GM10248 (cell line): ENCODE measurements around the gene RIMBP2.

Source experiments
- CTCF ChIA-PET: fragments of 300-600 bp; sonication (Branson Sonifier 250); formaldehyde crosslinking; extraction: SDS; loops from one replicate; lab custom pipeline; 2021; ENCODE audit warnings: antibody characterized with exemption; lab: Yijun Ruan, JAX
- POLR2A ChIA-PET: fragments of 350-650 bp; sonication (Branson Sonifier 250); formaldehyde crosslinking; extraction: SDS; loops from one replicate; lab custom pipeline; 2020; ENCODE audit warnings: antibody characterized with exemption; lab: Yijun Ruan, JAX
- DNase-seq: peaks from one replicate; pipeline ENCODE4 v3.0.0; 2012; ENCODE audit errors: extremely low spot score
- CTCF ChIP-seq: IDR thresholded peaks from 2 replicates; pipeline ENCODE4 v1.5.1; 2012; ENCODE audit warnings: mild to moderate bottlenecking, low read depth; ENCODE audit errors: extremely low read depth, missing control alignments, control extremely low read depth

Gene RIMBP2

GRCh38 chr12:130457215-130457614, 258.9 kb downstream of the RIMBP2 start:
- ChIA-PET POLR2A (no interaction called here), CTCF (no interaction called here)
- DNase-seq: no peak
- TF ChIP-seq CTCF: no peak

- DNase-seq: no peak
- ChIA-PET POLR2A (no interaction called here), CTCF (no interaction called here)
- no peak for TF ChIP-seq CTCF
Observed at GRCh38 chr12:130456375-130457199, 259.5 kb downstream of the RIMBP2 start.

GRCh38 chr12:130455161-130455560, 260.9 kb downstream of the RIMBP2 start:
- TF ChIP-seq CTCF: no peak
- no peak for DNase-seq
- ChIA-PET POLR2A (interaction anchor here (0.6 kb wide), 1 partner anchor 356 kb away, joined by 10 read pairs; no protein-coding TSS in a partner anchor), CTCF (no interaction called here)

GRCh38 chr12:130454296-130454695, 261.8 kb downstream of the RIMBP2 start:
- DNase-seq: no peak
- CTCF ChIA-PET: no interaction called here
- POLR2A ChIA-PET: no interaction called here
- TF ChIP-seq CTCF: no peak

- no peak for DNase-seq
- CTCF ChIA-PET: no interaction called here
- TF ChIP-seq CTCF: no peak
- POLR2A ChIA-PET: no interaction called here
Observed at GRCh38 chr12:130452546-130452945, 263.6 kb downstream of the RIMBP2 start.

GRCh38 chr12:130451001-130451930, 264.8 kb downstream of the RIMBP2 start:
- no peak for DNase-seq
- CTCF ChIA-PET: no interaction called here
- POLR2A ChIA-PET: no interaction called here
- TF ChIP-seq CTCF: no peak
